Ovary (tissue), 9 donors: ENCODE data around the gene FNDC11. TPM values are rescaled to one million over a fixed set of nuclear protein-coding genes. Genes with fewer than 3 reads are reported as not detected.

ENCODE experiments used
- DNase-seq, 5 donors: peaks; one replicate each; pipeline ENCODE4 v3.0.0-alpha.2; 2019 to 2020
- H3K27ac ChIP-seq, 2 donors: fragments of 200-600 bp; one replicate each; pipeline versions ENCODE4 v1.5.1 to v1.8.0; 2019 to 2022
- H3K27me3 ChIP-seq: fragments of 200-600 bp; one replicate; pipeline ENCODE4 v1.8.0; 2022
- H3K36me3 ChIP-seq: fragments of 200-600 bp; sonication (generic); one replicate; pipeline ENCODE4 v1.5.1; 2019
- H3K4me1 ChIP-seq: one replicate; pipeline ENCODE4 v1.8.1; 2013; ENCODE audit warnings: mild to moderate bottlenecking, moderate library complexity; ENCODE audit not compliant: insufficient read depth
- H3K4me3 ChIP-seq: fragments of 200-600 bp; sonication (generic); one replicate; pipeline ENCODE4 v1.5.1; 2017
- H3K9me3 ChIP-seq, 2 donors: fragments of 200-600 bp in 1 of 2; sonication (generic) in 1 of 2; one replicate each; pipeline versions ENCODE4 v1.5.1 to v1.8.1; 2013 to 2019; ENCODE audit warnings: mild to moderate bottlenecking in 1 of 2, moderate library complexity in 1 of 2
- CTCF ChIP-seq, 3 donors: fragments of 450-650 bp in 2 of 3; fragments of 200-600 bp in 1 of 3; IDR thresholded peaks; one replicate each; pipeline versions ENCODE4 v1.5.1 to v1.8.0; 2016 to 2022; ENCODE audit warnings: antibody characterized with exemption in 3 of 3, mild to moderate bottlenecking in 1 of 3
- EP300 ChIP-seq: sonication (generic); formaldehyde crosslinking; IDR thresholded peaks from one replicate; pipeline ENCODE4 v1.6.1; 2017; ENCODE audit warnings: antibody characterized with exemption
- POLR2A ChIP-seq: fragments of 450-650 bp; IDR thresholded peaks from one replicate; pipeline ENCODE4 v1.6.1; 2017; ENCODE audit warnings: antibody characterized with exemption, mild to moderate bottlenecking, moderate library complexity
- WGBS, 3 donors: extraction: QIAGEN DNeasy Blood & Tissue Kit in 1 of 3; methylation state at CpG; one replicate each; pipeline versions ENCODE4 v1.1.5 to v1.1.7; 2013 to 2017; 5-methylcytosine and 5-hydroxymethylcytosine counted together
- intact Hi-C, 4 donors: fragments of 100-400 bp; cut with DNase I; formaldehyde crosslinking; loops; one replicate each; pipeline versions ENCODE4 v1.11.0 to v1.15.1; 2022 to 2023
- polyA plus RNA-seq, 2 donors: library from polyadenylated mRNA; stranded (reverse); fragments of 200-250 nt in 1 of 2; fragments of 350-450 nt in 1 of 2; fragmentation: Illumina TruSeq in 1 of 2; extraction: RNeasy Lipid Tissue Mini Kit (QIAGEN cat#74804) in 1 of 2; gene quantifications; one replicate each; pipeline ENCODE4 v1.2.3, GENCODE V29; 2013 to 2014
- total RNA-seq, 7 donors: library from RNA; depleted of rRNA in 2 of 7; stranded (reverse); fragments of >200 nt in 2 of 7; fragmentation: NEBNext Ultra II Directional in 3 of 7; extraction: Animal tissue kit (Norgen Biotek cat#: 25700) in 3 of 7; gene quantifications; one replicate each; pipeline versions ENCODE4 v1.1.0 to v1.2.4, GENCODE V29; 2016 to 2023
- donor health status: DM: no; HTN: no; CAD: no; lungs with moderate emphysema.
- donor health status: DM: no; HTN: no; CAD: no.
- donor health status: Bipolar disorder and iron deficiency.
- donor health status: DM: yes; HTN: yes; CAD: no.
- donor health status: DM: no; HTN: no; CAD: no.
- donor health status: DM: yes; HTN: yes; CAD: no.

The FNDC11 gene
- total and polyA plus RNA-seq, 9 donors = 0.10 to 5.5 (median 0.35) TPM; not detected in 2

- no peak for DNase-seq
- no peak for TF ChIP-seq CTCF (IDR thresholded peaks at IDR 0.05)
- TF ChIP-seq EP300 = no peak
- no peak for TF ChIP-seq POLR2A
- intact Hi-C loops = no loop called here
- no peaks in the 10 kb centered on the region for H3K36me3 ChIP-seq
- H3K9me3 ChIP-seq = no peaks in the 10 kb centered on the region
- H3K27me3 ChIP-seq = no peaks in the 10 kb centered on the region
- WGBS, 3 donors = 89 to 91% (median 90%) methylated on average over 42 to 52 of the region's 52 CpGs
- H3K4me3 ChIP-seq = no peak overlapping the region
- no peak overlapping the region for H3K27ac ChIP-seq
- H3K4me1 ChIP-seq = no peaks in the 10 kb centered on the region
Measured at GRCh38 chr20:63590218-63591146, 36.5 kb downstream of the FNDC11 start.

- Histone ChIP-seq H3K27me3 (no peaks in the 10 kb centered on the region), H3K27ac (no peak overlapping the region), H3K4me1 (no peaks in the 10 kb centered on the region), H3K4me3 (no peak overlapping the region), H3K9me3 (no peaks in the 10 kb centered on the region), H3K36me3 (no peaks in the 10 kb centered on the region)
- intact Hi-C loops = no loop called here
- WGBS, 3 donors = 91 to 93% (median 92%) methylated on average over 4 of the region's 4 CpGs
- no peak for DNase-seq
- TF ChIP-seq CTCF (IDR thresholded peaks at IDR 0.05) = no peak
- TF ChIP-seq POLR2A = no peak
- TF ChIP-seq EP300 = no peak
Measured at GRCh38 chr20:63591147-63591533, 37.2 kb downstream of the FNDC11 start.

- Histone ChIP-seq H3K4me3 (no peak overlapping the region), H3K27me3 (no peaks in the 10 kb centered on the region), H3K27ac (no peak overlapping the region), H3K36me3 (no peaks in the 10 kb centered on the region), H3K9me3 (no peaks in the 10 kb centered on the region), H3K4me1 (no peaks in the 10 kb centered on the region)
- 94 to 95% (median 95%) methylated on average over 28 of the region's 28 CpGs for WGBS, 3 donors
- intact Hi-C loops = no loop called here
- DNase-seq = no peak
- TF ChIP-seq POLR2A (no peak), EP300 (no peak), CTCF (IDR thresholded peaks at IDR 0.05) (no peak)
Measured at GRCh38 chr20:63591786-63592355, 37.9 kb downstream of the FNDC11 start.

- no peak overlapping the region for H3K27ac ChIP-seq
- no peaks in the 10 kb centered on the region for H3K36me3 ChIP-seq
- H3K4me3 ChIP-seq = no peak overlapping the region
- TF ChIP-seq POLR2A (no peak), CTCF (IDR thresholded peaks at IDR 0.05) (no peak), EP300 (no peak)
- H3K9me3 ChIP-seq = no peaks in the 10 kb centered on the region
- intact Hi-C loops = no loop called here
- no peaks in the 10 kb centered on the region for H3K27me3 ChIP-seq
- H3K4me1 ChIP-seq = no peaks in the 10 kb centered on the region
- no peak for DNase-seq
- WGBS, 3 donors = 90 to 95% (median 95%) methylated on average over 13 of the region's 13 CpGs
Measured at GRCh38 chr20:63592661-63593060, 38.7 kb downstream of the FNDC11 start.
